ENCODE data around the gene FRY. TPM values are rescaled to one million over a fixed set of nuclear protein-coding genes. Genes with fewer than 3 reads are reported as not detected.

Gene FRY
- total RNA-seq, 1 donor from 2014 or later, result 112 TPM

- DNase-seq (ENCODE audit: low spot score), result no peak
These were observed 96.1 kb downstream of the FRY start for GRCh38 chr13:32127691-32128090.

DNA sequence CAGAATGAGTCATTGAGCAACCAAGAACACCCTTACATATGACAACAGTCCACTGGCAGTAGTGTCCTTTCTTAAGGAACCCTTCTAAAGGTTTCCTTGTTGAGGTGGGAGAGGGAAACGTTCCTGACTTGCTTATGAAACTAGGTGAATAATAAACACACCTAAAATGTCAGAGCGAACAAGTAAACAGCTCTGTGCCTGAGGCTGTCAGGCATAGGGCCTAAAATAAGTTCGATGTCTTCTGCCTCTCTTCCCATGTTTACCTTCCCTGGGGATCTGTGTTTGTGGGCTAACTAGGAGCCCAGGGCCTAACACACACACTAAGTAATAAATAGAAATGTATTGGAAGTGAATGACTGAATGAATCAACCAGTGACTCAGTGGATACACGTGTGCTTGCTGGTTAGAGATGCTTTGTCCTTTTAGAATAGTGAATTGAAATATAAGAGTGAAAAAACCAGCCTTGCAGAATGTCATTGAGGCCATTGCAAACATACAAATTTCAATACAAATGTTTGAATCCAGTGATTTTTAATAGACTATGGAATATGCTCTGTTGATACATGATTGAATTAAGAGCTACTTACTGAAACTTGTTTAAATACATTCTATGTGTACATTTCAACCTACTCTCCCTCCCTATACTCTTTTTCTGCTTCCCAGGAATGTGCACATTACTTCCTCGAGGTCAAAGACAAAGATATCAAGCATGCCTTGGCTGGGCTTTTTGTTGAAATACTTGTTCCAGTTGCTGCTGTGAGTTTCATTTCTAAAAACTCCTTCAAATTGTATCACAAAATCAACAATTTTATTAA lies 102.9 kb downstream of the FRY start:
- DNase-seq (ENCODE audit: low spot score), result no peak

DNA sequence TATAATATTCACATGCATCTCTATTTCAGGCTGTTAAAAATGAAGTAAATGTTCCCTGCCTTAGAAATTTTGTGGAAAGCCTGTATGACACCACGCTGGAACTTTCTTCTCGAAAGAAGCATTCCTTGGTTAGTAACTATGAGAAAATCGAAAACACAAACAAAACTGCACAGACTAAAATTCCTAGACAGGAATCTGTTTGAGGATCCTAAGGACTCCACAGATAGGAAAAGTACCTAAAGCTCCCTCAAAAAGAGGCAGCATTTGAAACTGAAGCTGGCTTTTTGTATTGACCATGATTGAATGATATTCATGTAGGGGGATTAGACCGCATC lies 103.4 kb downstream of the FRY start:
- no peak for DNase-seq (ENCODE audit: low spot score)

DNA sequence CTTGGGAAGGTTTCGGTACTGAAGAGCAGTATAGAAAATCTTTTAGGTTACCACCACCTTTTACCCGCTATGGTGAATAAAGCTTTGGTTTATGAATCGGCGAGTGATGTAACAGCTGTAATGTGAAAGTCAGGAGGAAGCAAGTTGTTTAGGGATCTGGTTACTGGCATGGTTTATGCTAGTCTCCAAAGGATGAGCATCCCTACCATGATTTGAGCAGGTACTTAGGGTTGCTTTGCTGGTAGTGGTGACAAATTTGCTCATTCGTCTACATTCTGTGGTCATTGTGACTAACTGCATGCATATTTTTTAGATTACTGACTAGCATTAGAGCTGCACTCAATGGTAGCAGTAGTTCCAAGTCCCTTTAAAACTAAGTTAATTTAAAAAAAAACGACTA lies 104.1 kb downstream of the FRY start:
- no peak for DNase-seq (ENCODE audit: low spot score)

- no peak for DNase-seq (ENCODE audit: low spot score)
These were observed 104.5 kb downstream of the FRY start for GRCh38 chr13:32136061-32136460.

DNA sequence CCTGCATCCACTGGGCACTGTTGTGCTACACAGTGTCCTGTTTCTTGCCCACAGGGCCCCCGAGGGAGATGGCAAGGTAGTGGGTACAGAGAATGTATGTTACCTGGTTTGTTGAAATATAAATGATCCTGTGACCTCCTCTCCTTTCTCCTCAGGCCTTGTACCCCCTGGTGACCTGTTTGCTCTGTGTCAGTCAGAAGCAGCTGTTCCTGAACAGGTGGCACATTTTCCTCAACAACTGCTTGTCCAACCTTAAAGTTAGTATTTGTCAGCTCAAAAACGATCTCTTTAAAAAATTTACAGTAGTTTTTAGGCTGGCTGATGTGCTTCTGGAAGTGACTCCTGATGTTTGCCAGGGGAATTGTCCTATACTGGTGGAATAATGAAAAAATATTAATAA lies 105.1 kb downstream of the FRY start:
- DNase-seq (ENCODE audit: low spot score), result no peak

GRCh38 chr13:32139251-32139650 lies 107.7 kb downstream of the FRY start:
- no peak for DNase-seq (ENCODE audit: low spot score)

DNA sequence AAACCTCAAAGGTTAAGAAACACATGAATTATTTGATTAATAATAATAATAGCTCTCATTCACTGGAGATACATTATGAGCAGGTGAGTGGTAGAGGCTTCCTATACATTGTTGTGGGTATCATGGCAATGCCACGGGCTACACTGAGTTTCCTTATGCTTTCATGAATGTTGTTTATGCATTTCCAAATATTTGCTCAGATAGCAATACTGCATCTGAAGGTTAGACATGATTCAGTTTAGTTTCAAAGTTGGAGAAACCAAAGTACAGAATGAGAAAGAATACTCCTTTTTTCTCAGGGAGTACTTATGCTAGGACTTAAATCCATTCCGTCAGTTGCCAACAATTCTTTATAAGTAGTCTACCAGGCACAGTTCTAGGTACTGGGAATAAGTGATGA lies 108.5 kb downstream of the FRY start:
- DNase-seq (ENCODE audit: low spot score), result no peak

DNA sequence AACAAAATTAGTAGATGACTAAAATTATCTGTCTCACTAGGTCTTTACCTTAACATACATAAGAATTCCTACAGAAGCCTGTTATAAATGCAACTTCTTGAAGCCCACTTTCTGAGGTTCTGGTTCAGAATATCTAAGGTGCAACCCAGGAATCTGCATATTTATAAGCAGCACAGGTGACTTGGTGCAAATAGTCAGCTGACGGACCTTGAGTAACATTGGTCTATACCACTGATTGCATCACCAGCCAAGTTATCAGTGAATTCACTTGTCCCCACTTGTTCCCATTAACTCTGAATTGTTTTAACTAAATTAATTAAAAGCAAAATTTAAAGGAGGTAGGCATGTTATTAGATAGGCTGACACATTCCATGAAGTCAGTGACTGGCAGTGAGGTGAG lies 109.9 kb downstream of the FRY start:
- no peak for DNase-seq (ENCODE audit: low spot score)

DNA sequence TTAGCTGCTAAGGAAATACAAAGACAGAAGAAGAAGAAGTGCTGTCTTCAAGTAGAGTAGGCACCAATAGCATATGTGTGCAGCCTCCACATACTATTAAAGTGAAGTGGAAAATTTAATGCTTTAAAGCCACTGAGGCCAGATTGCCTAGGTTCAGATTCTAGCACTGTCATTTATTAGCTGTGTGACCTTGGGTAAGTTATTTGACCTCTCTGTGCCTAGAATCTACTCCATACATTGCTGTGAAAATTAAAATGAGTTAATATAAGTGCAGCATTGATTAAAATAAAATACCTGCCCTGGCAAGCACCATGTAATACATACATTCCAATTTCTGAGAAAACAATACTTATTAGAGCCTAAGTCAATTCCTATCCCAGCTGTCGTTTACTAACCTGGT lies 110.5 kb downstream of the FRY start:
- no peak for DNase-seq (ENCODE audit: low spot score)

DNA sequence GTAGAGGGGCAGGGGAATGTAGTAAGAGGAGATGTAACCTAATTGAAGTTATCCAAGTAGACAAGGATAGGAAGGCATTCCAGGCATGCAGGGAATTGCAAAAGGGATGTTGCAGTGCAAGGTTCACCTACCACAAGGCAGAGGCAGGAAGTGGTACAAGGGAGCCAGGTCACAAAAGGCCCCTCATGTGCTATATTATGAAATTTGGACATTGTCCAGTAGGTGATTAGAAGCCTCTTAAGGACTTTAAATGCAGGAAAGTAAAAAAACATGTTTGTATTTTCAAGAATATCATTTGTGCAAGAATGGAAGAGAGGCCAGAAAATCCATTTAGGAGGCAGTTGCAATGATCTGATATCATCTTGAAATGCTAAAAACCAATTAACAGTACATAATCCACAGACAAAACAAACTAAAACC lies 111.4 kb downstream of the FRY start:
- DNase-seq (ENCODE audit: low spot score), result no peak

DNA sequence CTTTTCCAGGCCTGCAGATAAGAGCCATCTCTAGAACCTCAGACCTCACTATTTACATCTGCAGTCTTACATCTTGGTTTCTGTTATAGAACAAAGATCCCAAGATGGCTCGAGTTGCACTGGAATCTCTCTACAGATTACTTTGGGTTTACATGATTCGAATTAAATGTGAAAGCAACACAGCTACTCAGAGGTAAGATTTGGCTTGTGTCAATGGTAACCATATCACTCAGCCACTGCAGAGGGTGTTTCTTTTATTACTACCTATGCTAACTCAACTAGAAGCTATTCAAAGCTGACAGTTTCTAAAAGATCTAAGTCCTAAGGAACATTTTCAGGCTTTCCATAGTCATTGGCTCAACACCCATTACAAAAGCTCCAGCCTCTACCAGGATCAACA lies 115.6 kb downstream of the FRY start:
- DNase-seq (ENCODE audit: low spot score), result no peak

GRCh38 chr13:32147976-32148375 lies 116.4 kb downstream of the FRY start:
- DNase-seq (ENCODE audit: low spot score), result no peak

DNA sequence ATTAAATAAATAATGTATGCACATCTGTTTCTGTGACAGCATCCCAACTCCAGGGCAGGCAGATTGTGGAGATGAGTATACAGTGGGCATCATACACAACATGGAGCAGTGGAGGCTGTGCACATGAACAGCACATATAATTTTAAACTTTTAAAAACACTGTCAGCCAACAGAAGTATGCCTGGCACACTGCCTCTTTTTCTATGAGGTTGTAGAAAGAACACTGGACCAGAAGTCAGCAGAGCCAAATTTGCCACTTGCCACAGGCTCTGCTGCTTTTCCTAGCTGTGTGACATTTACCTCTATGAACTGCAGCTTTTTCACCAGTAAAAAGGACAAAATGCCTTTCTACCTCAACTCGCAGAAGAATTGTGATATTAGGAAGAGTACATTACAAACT lies 118.7 kb downstream of the FRY start:
- DNase-seq (ENCODE audit: low spot score), result no peak

DNA sequence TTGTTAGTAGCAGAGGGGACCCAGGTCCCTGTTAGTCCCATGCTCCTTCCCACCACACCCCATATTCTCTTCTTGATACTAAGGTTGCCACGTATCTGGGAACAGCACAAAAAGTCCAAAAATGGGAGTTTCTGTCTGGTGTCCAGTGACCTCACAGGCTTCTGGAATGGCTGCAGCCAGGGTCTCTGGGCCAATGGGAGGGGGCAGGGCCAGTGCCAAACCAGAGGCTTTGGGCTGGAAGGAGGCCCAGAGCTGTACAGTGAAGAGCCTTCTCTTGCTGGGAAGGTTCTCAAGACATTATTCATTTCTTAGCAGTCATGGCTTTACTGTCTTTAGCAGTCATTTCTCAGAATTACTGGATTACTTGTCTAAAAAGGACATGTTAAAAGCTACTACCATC lies 119.2 kb downstream of the FRY start:
- peak; percentile 54 for DNase-seq (ENCODE audit: low spot score)

DNA sequence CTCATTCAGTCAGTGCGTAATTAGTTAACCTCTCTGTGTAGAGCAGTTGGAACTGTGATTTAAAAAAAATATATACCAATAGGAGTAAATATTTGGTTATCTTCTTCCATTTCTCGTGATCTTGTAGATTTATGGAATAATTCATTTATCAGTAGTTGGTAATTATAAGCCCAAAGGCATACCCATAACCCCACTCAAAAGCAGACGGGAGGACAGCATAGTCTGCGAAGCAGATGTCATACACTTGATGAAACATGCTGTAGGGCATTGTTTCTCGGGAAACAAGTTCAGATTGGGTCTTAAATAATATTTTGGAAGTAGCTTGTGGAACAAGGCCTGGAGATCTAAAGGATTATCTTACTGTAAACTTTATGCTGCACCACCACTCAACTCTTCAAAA lies 119.7 kb downstream of the FRY start:
- DNase-seq (ENCODE audit: low spot score), result no peak

DNA sequence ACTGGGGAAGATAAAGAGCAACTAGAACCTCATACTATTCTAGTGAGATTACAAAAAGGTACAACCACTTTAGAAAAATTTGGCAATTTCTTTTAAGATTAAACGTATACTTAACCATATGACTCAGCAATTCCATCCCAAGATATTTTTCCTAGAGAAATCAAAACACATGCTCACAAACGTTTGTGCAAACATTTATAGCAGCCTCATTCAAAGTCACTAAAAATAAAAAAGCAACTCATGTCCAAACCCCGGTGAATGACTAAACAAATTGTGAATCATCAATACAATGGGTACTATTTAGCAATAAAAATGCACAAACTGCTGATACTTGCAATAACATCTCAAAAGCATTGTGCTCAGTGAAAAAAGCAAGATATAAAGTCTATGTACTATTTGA lies 121.5 kb downstream of the FRY start:
- DNase-seq (ENCODE audit: low spot score), result no peak

- no peak for DNase-seq (ENCODE audit: low spot score)
These were observed 127.7 kb downstream of the FRY start for GRCh38 chr13:32159137-32159869.

GRCh38 chr13:32162395-32163005 lies 130.9 kb downstream of the FRY start:
- DNase-seq (ENCODE audit: low spot score), result no peak

DNA sequence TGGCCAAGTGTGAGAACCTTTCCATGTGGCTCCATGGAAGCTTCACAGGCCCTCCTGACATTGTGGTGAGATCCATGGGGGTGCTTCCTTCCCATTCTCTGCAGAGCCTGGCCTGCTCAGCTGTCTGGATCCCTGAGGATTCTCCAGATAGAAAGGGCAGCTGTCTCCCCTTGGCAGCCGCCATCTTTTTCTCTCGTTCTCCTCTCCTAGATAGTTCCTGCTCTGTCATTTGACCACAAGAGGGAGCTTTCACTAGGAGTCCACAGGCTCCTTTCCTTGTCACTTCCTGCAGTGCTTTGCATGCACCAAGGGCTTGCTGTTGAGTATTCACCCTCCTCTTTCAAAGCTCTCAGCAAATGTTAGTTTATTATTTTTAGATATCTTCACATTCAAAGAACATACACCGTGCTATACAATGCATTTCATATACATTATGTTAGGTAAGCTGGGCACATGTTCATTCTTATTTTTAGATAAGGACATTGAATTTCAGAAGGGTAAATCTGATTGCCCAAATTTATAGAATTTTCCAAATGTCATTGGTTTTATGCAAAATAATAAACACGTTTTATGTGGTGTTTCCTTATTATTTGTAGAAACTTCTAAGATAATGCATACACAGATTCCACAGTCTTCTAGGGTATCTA lies 133.2 kb downstream of the FRY start:
- DNase-seq (ENCODE audit: low spot score), result no peak

GRCh38 chr13:32165796-32166195 lies 134.2 kb downstream of the FRY start:
- no peak for DNase-seq (ENCODE audit: low spot score)

DNA sequence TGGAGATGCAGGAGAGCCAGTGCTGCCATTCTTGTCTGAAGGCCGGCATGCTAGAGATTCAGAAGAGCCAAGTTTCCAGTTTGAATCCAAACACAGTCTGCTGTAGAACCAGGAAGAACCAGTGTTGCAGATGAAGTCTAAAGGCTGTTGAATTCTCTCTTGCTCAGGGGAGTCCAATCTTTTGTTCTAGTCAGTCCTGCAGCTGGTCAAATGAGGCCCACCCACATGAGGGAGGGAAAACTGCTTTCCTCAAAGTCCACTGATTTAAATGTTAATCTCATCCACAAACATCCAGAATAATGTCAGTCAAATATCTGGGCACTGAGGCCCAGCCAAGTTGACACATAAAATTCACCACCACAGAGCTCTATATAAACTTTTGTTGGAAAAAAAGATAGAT lies 136.6 kb downstream of the FRY start:
- DNase-seq (ENCODE audit: low spot score), result no peak

- DNase-seq (ENCODE audit: low spot score), result no peak
These were observed 139.3 kb downstream of the FRY start for GRCh38 chr13:32170841-32171240.

Measured in mucosa of gallbladder (tissue), 1 donor.